HCT116 (cell line): ENCODE results near the gene CKAP4. TPM values are rescaled to one million over a fixed set of nuclear protein-coding genes. Genes with fewer than 3 reads are reported as not detected.
A peak's percentile ranks its signal among the peaks of the same experiment; 100 is the strongest.

Experiments used
- ATAC-seq: fragments of 200-7000 bp; cut with Tn5 transposase; 2 replicates; pipeline ENCODE4 v1.9.1; 2020; ENCODE audit warnings: mild to moderate bottlenecking, moderate library complexity
- Bru-seq: library from RNA; stranded (reverse); fragments of 400-500 nt; gene quantifications from one replicate; lab custom pipeline; 2021; lab: Mats Ljungman, UMichigan
- BruChase-seq, 2 experiments: library from RNA; stranded (reverse); fragments of 400-500 nt; gene quantifications; one replicate each; lab custom pipeline; 2021; lab: Mats Ljungman, UMichigan
- BruUV-seq: library from RNA; stranded (reverse); fragments of 400-500 nt; replicated peaks from 2 replicates; lab custom pipeline; 2021; lab: Mats Ljungman, UMichigan
- CTCF ChIA-PET: fragments of 300-600 bp; sonication (Branson Sonifier 250); formaldehyde crosslinking; loops from one replicate; lab custom pipeline; 2021; ENCODE audit warnings: antibody characterized with exemption; lab: Charles Lee
- POLR2A ChIA-PET: fragments of 300-600, 350-600 bp; sonication (Branson Sonifier 250); formaldehyde crosslinking; loops from one replicate; lab custom pipeline; 2021; ENCODE audit warnings: antibody characterized with exemption; lab: Charles Lee
- RAD21 ChIA-PET, 2 experiments: fragments of 300-600 bp; sonication (Branson Sonifier 250); formaldehyde crosslinking; loops; one replicate each; lab custom pipeline; 2023; ENCODE audit warnings: low total read pairs in 2 of 2; ENCODE audit not compliant: uncharacterized antibody in 2 of 2, unreplicated experiment in 2 of 2, low non-redundant PET in 1 of 2; lab: Charles Lee
- DNase-seq: peaks from one replicate; pipeline ENCODE4 v3.0.0-alpha.2; 2010; ENCODE audit warnings: low read depth, low spot score
- H2AFZ ChIP-seq: fragments of 200-600 bp; shearing (Covaris generic), sonication (generic); 2 replicates; pipeline ENCODE4 v1.6.1; 2017; ENCODE audit warnings: low read depth, mixed run types, mixed read lengths, antibody characterized with exemption, low read length; ENCODE audit not compliant: poor library complexity, severe bottlenecking
- H3K27ac ChIP-seq: 2 replicates; pipeline ENCODE4 v1.5.1; 2012; ENCODE audit warnings: low read depth, low read length
- H3K27me3 ChIP-seq: fragments of 200-600 bp; sonication (generic); 2 replicates; pipeline ENCODE4 v1.6.1; 2016; ENCODE audit warnings: mixed run types, low read length, mixed read lengths; ENCODE audit not compliant: insufficient read depth
- H3K36me3 ChIP-seq, 2 experiments: fragments of 200-500 bp in 1 of 2; fragments of 200-600 bp in 1 of 2; sonication (Bioruptor generic) in 1 of 2; sonication (generic) in 1 of 2; 2 replicates each; pipeline versions ENCODE4 v1.5.1 to v1.6.1; 2014 to 2016; ENCODE audit warnings: low read length in 2 of 2, inconsistent platforms in 1 of 2, mixed read lengths in 1 of 2, mixed run types in 1 of 2; ENCODE audit not compliant: insufficient read depth in 2 of 2, control insufficient read depth in 1 of 2
- H3K4me1 ChIP-seq, 2 experiments: fragments of 200-600 bp in 1 of 2; sonication (generic) in 1 of 2; 2 replicates each; pipeline versions ENCODE4 v1.5.1 to v1.6.1; 2012 to 2017; ENCODE audit warnings: low read length in 2 of 2, inconsistent platforms in 1 of 2, mild to moderate bottlenecking in 1 of 2, mixed read lengths in 1 of 2, mixed run types in 1 of 2, moderate library complexity in 1 of 2; ENCODE audit not compliant: insufficient read depth in 2 of 2, control insufficient read depth in 1 of 2
- H3K4me2 ChIP-seq: fragments of 200-600 bp; sonication (generic); 2 replicates; pipeline ENCODE4 v1.6.1; 2017; ENCODE audit warnings: mixed run types, low read length, mixed read lengths
- H3K4me3 ChIP-seq, 2 experiments: fragments of 200-600 bp in 1 of 2; sonication (generic) in 1 of 2; replicated peaks in 1 of 2; 2 replicates each; pipeline ENCODE4 v1.5.1; 2011 to 2016; ENCODE audit warnings: low read length in 2 of 2, control low read depth in 1 of 2, low read depth in 1 of 2, mild to moderate bottlenecking in 1 of 2, mixed read lengths in 1 of 2, mixed run types in 1 of 2
- H3K79me2 ChIP-seq: fragments of 200-600 bp; sonication (generic); 2 replicates; pipeline ENCODE4 v1.6.1; 2017; ENCODE audit warnings: mild to moderate bottlenecking, mixed run types, low read length, moderate library complexity, mixed read lengths; ENCODE audit not compliant: insufficient read depth
- H3K9ac ChIP-seq: fragments of 200-600 bp; sonication (generic); 2 replicates; pipeline ENCODE4 v1.6.1; 2016; ENCODE audit warnings: low read length, mixed read lengths
- H3K9me2 ChIP-seq: fragments of 200-600 bp; sonication (generic), shearing (Covaris generic); 2 replicates; pipeline ENCODE4 v1.6.1; 2017; ENCODE audit warnings: mixed run types, mild to moderate bottlenecking, moderate library complexity; ENCODE audit not compliant: insufficient read depth
- H3K9me3 ChIP-seq, 2 experiments: fragments of 200-500 bp in 1 of 2; fragments of 200-600 bp in 1 of 2; sonication (Bioruptor generic) in 1 of 2; sonication (generic) in 1 of 2; 2 replicates each; pipeline ENCODE4 v1.6.1; 2014 to 2017; ENCODE audit warnings: low read length in 2 of 2, mixed read lengths in 2 of 2, inconsistent platforms in 1 of 2, low read depth in 1 of 2, mild to moderate bottlenecking in 1 of 2, mixed run types in 1 of 2, moderate library complexity in 1 of 2; ENCODE audit not compliant: control insufficient read depth in 1 of 2, insufficient read depth in 1 of 2
- H4K20me1 ChIP-seq: fragments of 200-600 bp; sonication (generic), shearing (Covaris generic); 2 replicates; pipeline ENCODE4 v1.6.1; 2017; ENCODE audit warnings: mixed run types, mild to moderate bottlenecking, moderate library complexity; ENCODE audit not compliant: insufficient read depth
- ATF3 ChIP-seq: IDR thresholded peaks from 2 replicates; pipeline ENCODE4 v1.6.1; 2012
- CBX3 ChIP-seq: IDR thresholded peaks from 2 replicates; pipeline ENCODE4 v1.6.1; 2012; ENCODE audit warnings: low read depth
- CEBPB ChIP-seq: IDR thresholded peaks from 2 replicates; pipeline ENCODE4 v1.6.1; 2012; ENCODE audit warnings: low read depth
- EGR1 ChIP-seq: IDR thresholded peaks from 2 replicates; pipeline ENCODE4 v1.6.1; 2012; ENCODE audit warnings: low read depth
- EZH2 ChIP-seq: fragments of 200-600 bp; sonication (generic); IDR thresholded peaks from 2 replicates; pipeline ENCODE4 v1.6.1; 2017; ENCODE audit warnings: antibody characterized with exemption, mixed run types
- EZH2phosphoT487 ChIP-seq: fragments of 200-600 bp; IDR thresholded peaks from 2 replicates; pipeline ENCODE4 v1.6.1; 2018; ENCODE audit warnings: antibody characterized with exemption, borderline replicate concordance
- FOSL1 ChIP-seq: IDR thresholded peaks from 2 replicates; pipeline ENCODE4 v1.6.1; 2012; ENCODE audit warnings: low read depth
- JUND ChIP-seq: IDR thresholded peaks from 2 replicates; pipeline ENCODE4 v1.6.1; 2012
- MAX ChIP-seq: IDR thresholded peaks from 2 replicates; pipeline ENCODE4 v1.6.1; 2012
- POLR2A ChIP-seq: IDR thresholded peaks from 2 replicates; pipeline ENCODE4 v1.7.0; 2011; ENCODE audit warnings: borderline replicate concordance; ENCODE audit not compliant: insufficient read depth, insufficient read length; ENCODE audit errors: extremely low read depth
- POLR2AphosphoS5 ChIP-seq: IDR thresholded peaks from 2 replicates; pipeline ENCODE4 v1.6.1; 2011; ENCODE audit warnings: mild to moderate bottlenecking, low read depth, low read length, moderate library complexity
- RAD21 ChIP-seq: IDR thresholded peaks from 2 replicates; pipeline ENCODE4 v1.6.1; 2012; ENCODE audit warnings: low read depth, mild to moderate bottlenecking
- SIN3A ChIP-seq: IDR thresholded peaks from 2 replicates; pipeline ENCODE4 v1.6.1; 2012; ENCODE audit warnings: low read depth
- SP1 ChIP-seq: IDR thresholded peaks from 2 replicates; pipeline ENCODE4 v1.6.1; 2012; ENCODE audit warnings: low read depth
- SRF ChIP-seq: IDR thresholded peaks from 2 replicates; pipeline ENCODE4 v1.6.1; 2012; ENCODE audit warnings: low read depth
- TCF7L2 ChIP-seq: IDR thresholded peaks from 2 replicates; pipeline ENCODE4 v1.7.0; 2011; ENCODE audit warnings: borderline replicate concordance, inconsistent platforms; ENCODE audit not compliant: insufficient read depth, insufficient read length; ENCODE audit errors: extremely low read depth
- YY1 ChIP-seq: IDR thresholded peaks from 2 replicates; pipeline ENCODE4 v1.6.1; 2011; ENCODE audit warnings: low read length, low read depth, moderate library complexity, mild to moderate bottlenecking; ENCODE audit not compliant: insufficient replicate concordance; ENCODE audit errors: extremely low read depth
- ZFX ChIP-seq: fragments of 450-650 bp; IDR thresholded peaks from 2 replicates; pipeline ENCODE4 v1.6.1; 2017
- ZNF274 ChIP-seq: fragments of 200-500 bp; sonication (Bioruptor generic); IDR thresholded peaks from 2 replicates; pipeline ENCODE4 v1.6.1; 2014; ENCODE audit warnings: mild to moderate bottlenecking, low read depth, low read length, inconsistent platforms
- intact Hi-C: fragments of 100-400 bp; cut with micrococcal nuclease; formaldehyde crosslinking; loops from 2 replicates; pipeline ENCODE4 v1.10.0; 2022
- long read RNA-seq: library from polyadenylated mRNA; unstranded; transcript quantifications from one replicate; pipeline ENCODE4 v2.0.0, GENCODE V29; 2021; ENCODE audit not compliant: unreplicated experiment
- polyA plus RNA-seq: library from polyadenylated mRNA; unstranded; fragments of >200 nt; gene quantifications from 2 replicates; pipeline ENCODE4 v1.2.1, GENCODE V29; 2012; ENCODE audit warnings: missing spikeins
- total RNA-seq: library from RNA; stranded (reverse); gene quantifications from one replicate; pipeline ENCODE4 v1.2.1, GENCODE V29; 2021; ENCODE audit not compliant: unreplicated experiment

CKAP4 gene
- total RNA-seq = 45.9 TPM
- polyA plus RNA-seq = 32.4 and 35.4 TPM in 2 replicates
- percentile 79 among the genes with signal in this experiment for Bru-seq, nascent RNA
- percentile 96 among the genes with signal in this experiment for BruChase-seq, experiment 1, labeled RNA remaining after a 6-hour chase
- percentile 92 among the genes with signal in this experiment for BruChase-seq, experiment 2, labeled RNA remaining after a 2-hour chase
- long read RNA-seq, transcript CKAP4-201 (2 exons, 3,093 nt) = major isoform, 211 of 287 reads
- long read RNA-seq, partial matches to known transcripts = 0 of 287 reads
- long read RNA-seq, other reads (novel, unspliced or antisense) = 76 of 287 reads

- Histone ChIP-seq H2AFZ (no peak within 1 kb of the TSS), H3K9me3 (no peaks in the 10 kb centered on the region), H3K27me3 (no peaks in the 10 kb centered on the region), H3K36me3 (peaks cover 0 to under 1% of the 10 kb centered on the region in 2 experiments; a peak in 2 of 4 replicates), H4K20me1 (no peaks in the 10 kb centered on the region), H3K79me2 (peaks cover 25% of the 10 kb centered on the region; the same call in 1 of the 2 replicates), H3K4me3 (peak within 1 kb of the TSS; percentile 72 to 93), H3K4me1 (peaks cover 17 to 40% of the 10 kb centered on the region in 2 experiments), H3K9ac (peak within 1 kb of the TSS; percentile 88), H3K9me2 (no peaks in the 10 kb centered on the region), H3K4me2 (peak within 1 kb of the TSS; percentile 86), H3K27ac (peak within 1 kb of the TSS; percentile 74)
- BruUV-seq = no TSS peak
- intact Hi-C loops = loop anchor here (5.0 kb wide), 2 partner anchors 35 to 55 kb away; partner anchors contain the start of gene TCP11L2
- no peak for DNase-seq
- peak; percentile 63 for ATAC-seq
- ChIA-PET CTCF (interaction anchor here (0.8 kb wide), 1 partner anchor 35 kb away, joined by 3 read pairs; no protein-coding TSS in a partner anchor), POLR2A (interaction anchor here (1.1 kb wide), 1 partner anchor 110 kb away, joined by 3 read pairs; the partner anchor contains the start of gene POLR3B), RAD21 (no interaction called here)
- TF ChIP-seq POLR2AphosphoS5 (peak; percentile 39), POLR2A (peak; percentile 36), YY1 (peak; percentile 18), JUND (no peak), FOSL1 (no peak), MAX (0 out of 2 replicates have a peak, but pooled peaks have one; percentile 18)
Observed at GRCh38 chr12:106247674-106248311, at the start of gene CKAP4. Gene CKAP4, minus strand, starts transcription at chr12:106248020. Its CDS starts 169 bp downstream, at chr12:106247851.

GRCh38 chr12:106297075-106297474 is 49.3 kb upstream of the CKAP4 start:
- Histone ChIP-seq H3K79me2 (no peaks in the 10 kb centered on the region), H3K4me1 (peaks cover 8 to 34% of the 10 kb centered on the region in 2 experiments), H3K9me3 (no peaks in the 10 kb centered on the region), H3K9ac (no peak overlapping the region), H3K4me2 (peak overlapping the region; percentile 68; the same call in 1 of the 2 replicates), H3K36me3 (no peaks in the 10 kb centered on the region), H3K9me2 (no peaks in the 10 kb centered on the region), H3K4me3 (no peak overlapping the region), H3K27me3 (no peaks in the 10 kb centered on the region), H2AFZ (peak overlapping the region; percentile 75), H3K27ac (no peak overlapping the region), H4K20me1 (no peaks in the 10 kb centered on the region)
- TF ChIP-seq SRF (no peak), SIN3A (no peak), CEBPB (no peak), ZFX (no peak), SP1 (no peak), CBX3 (no peak), RAD21 (no peak), POLR2AphosphoS5 (no peak), YY1 (no peak), EGR1 (no peak), ZNF274 (no peak), EZH2phosphoT487 (no peak), ATF3 (no peak), FOSL1 (no peak), JUND (no peak), TCF7L2 (no peak), EZH2 (no peak)
- DNase-seq = no peak
- ChIA-PET CTCF (no interaction called here), POLR2A (no interaction called here), RAD21 (no interaction called here)
- intact Hi-C loops = no loop called here
- ATAC-seq = no peak
- BruUV-seq = no TSS peak
